Gastroesophageal sphincter (tissue), 3 donors: Measurements from ENCODE around the gene PLEKHG5.

ENCODE experiments used
- CTCF ChIP-seq, 4 experiments: fragments of 200-600 bp in 2 of 4; fragments of 450-650 bp in 2 of 4; sonication (generic) in 1 of 4; IDR thresholded peaks; one replicate each; pipeline ENCODE4 v1.5.1; 2017 to 2019; ENCODE audit warnings: antibody characterized with exemption in 4 of 4, mild to moderate bottlenecking in 2 of 4, moderate library complexity in 2 of 4
- EP300 ChIP-seq: sonication (generic); formaldehyde crosslinking; IDR thresholded peaks from one replicate; pipeline ENCODE4 v1.6.1; 2017; ENCODE audit warnings: antibody characterized with exemption, mild to moderate bottlenecking
- POLR2A ChIP-seq, 2 donors: fragments of 450-650 bp; IDR thresholded peaks; one replicate each; pipeline ENCODE4 v1.6.1; 2017; ENCODE audit warnings: antibody characterized with exemption in 2 of 2, mild to moderate bottlenecking in 2 of 2, moderate library complexity in 1 of 2
- POLR2AphosphoS5 ChIP-seq: sonication (generic); formaldehyde crosslinking; IDR thresholded peaks from one replicate; pipeline ENCODE4 v1.6.1; 2017; ENCODE audit warnings: antibody characterized with exemption

- TF ChIP-seq CTCF (IDR thresholded peaks at IDR 0.05) (no peak), EP300 (no peak), POLR2AphosphoS5 (no peak), POLR2A (IDR thresholded peaks at IDR 0.05) (no peak)
These were observed 3.6 kb upstream of the PLEKHG5 start for GRCh38 chr1:6495041-6495441.
